GM19397 (cell line): ENCODE data around the gene PIGK.

Experiments
- ATAC-seq: cut with Tn5 transposase; IDR thresholded peaks from one replicate; pipeline ENCODE4 v1.9.1; 2021; ENCODE audit warnings: mild to moderate bottlenecking, moderate library complexity; ENCODE audit not compliant: unreplicated experiment

The PIGK gene

DNA sequence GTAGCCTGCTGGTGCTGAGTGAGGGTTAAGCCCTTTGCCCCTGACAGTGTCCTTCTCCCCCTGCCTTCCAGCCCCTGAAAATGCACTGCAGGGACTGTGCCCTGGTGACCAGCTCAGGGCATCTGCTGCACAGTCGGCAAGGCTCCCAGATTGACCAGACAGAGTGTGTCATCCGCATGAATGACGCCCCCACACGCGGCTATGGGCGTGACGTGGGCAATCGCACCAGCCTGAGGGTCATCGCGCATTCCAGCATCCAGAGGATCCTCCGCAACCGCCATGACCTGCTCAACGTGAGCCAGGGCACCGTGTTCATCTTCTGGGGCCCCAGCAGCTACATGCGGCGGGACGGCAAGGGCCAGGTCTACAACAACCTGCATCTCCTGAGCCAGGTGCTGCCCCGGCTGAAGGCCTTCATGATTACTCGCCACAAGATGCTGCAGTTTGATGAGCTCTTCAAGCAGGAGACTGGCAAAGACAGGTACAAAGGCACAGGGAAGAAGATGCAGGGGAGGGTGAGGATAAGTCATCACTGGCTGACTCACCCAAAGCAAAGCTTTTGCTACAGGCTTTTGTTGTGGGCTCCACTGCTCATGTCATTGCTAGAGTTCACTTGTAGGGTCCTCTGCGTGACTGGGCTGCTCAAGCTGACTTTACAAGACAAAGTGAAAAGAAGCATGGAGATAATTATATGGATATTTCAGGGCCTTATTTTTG is 174.9 kb downstream of the PIGK start:
- ATAC-seq: no peak

DNA sequence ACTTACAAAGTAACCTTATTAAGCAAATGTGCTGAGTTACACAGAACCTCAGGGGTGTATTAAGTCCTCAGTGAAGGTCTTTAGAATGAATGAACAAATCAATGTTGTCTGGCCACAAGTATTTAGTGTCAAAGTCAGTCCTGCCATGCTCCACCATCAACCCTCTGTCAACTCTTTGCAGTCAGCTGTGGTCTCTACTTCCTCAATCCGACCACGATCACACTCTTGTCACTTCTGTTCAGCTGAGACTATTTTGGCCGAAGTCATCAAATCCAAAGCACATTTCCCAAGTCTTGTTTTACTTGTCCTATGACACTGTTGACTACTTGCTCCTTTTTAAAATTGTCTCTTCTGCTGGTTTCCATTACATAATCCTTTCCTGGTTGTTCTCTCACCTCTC is 178.4 kb downstream of the PIGK start:
- ATAC-seq: no peak

DNA sequence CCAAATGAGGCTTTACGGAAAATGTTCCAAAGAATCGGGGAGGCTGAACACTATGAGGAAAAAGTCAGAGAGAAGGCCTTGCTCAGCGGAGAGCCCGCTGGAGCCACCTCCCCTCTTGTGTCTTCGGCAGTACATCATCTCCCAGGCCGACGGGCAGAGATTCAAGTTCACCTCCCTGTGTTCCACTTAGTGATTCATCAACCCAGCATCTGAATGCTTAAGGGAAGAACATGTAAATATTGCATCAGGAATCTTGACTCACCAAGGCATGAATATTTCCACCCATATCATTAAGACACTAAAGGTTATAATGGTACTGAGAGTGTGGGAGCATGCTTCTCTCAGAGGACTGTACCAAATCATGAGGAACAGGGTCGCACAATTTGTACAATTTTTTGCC is 179.5 kb downstream of the PIGK start:
- no peak for ATAC-seq

DNA sequence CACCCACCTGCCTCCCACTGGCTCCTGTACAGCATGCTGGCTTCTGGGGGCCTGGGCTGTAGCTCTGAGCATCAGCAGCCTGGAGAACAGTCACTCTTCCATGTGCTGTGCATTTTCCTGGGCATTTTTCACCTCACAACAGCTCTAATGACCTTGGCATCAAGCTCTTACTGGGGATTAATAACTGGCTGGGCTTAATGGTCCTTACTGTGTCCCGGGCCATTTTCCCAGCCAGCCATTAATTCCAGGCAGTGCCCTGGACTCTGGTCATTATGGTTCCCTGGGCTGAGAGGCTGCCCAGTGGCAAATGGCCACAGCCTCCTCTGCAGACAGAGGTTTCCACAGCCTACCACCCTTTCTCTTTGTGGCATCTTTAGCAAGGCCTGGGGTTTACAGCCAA is 180.1 kb downstream of the PIGK start:
- ATAC-seq: no peak
